ENCODE data around the gene POT1. TPM values are rescaled to one million over a fixed set of nuclear protein-coding genes. Genes with fewer than 3 reads are reported as not detected.

POT1 gene
- total RNA-seq, 4 donors from 2014 or later = 7.4 to 30.0 (median 16.2) TPM

DNA sequence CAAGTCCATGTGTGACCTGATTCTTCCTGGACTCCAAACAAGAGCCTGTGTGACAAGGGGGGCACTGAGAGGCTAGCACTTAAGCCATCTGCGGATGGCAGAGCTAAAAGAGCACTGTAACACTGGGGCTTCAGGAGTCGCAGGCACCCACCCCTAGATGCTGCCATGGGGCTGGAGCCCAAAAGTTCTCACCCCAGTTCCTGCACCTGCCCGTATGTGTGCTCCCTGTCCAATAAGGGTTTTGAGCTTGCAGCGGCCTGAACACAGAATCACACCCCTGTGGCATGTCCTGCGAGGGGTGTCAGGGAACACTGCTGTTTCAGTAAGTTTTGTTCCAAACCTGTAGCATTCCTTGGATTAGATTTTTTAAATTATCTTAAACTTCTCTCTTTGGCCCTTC lies 110.8 kb downstream of the POT1 start:
- Histone ChIP-seq H3K4me1 (no peaks in the 10 kb centered on the region), H3K27me3 (no peaks in the 10 kb centered on the region), H3K36me3 (peaks cover 5% of the 10 kb centered on the region), H3K27ac (no peak overlapping the region), H3K4me3 (no peak overlapping the region), H3K9me3 (no peaks in the 10 kb centered on the region)
- 93% methylated on average over 3 of the region's 5 CpGs for WGBS
- no peak for DNase-seq (ENCODE audit: low spot score in 2 of 2)
- no peak for TF ChIP-seq EP300 (IDR thresholded peaks at IDR 0.05)
- TF ChIP-seq POLR2A (IDR thresholded peaks at IDR 0.05) = no peak
- TF ChIP-seq CTCF (IDR thresholded peaks at IDR 0.05) = no peak
- TF ChIP-seq POLR2AphosphoS5 (IDR thresholded peaks at IDR 0.05) = no peak

DNA sequence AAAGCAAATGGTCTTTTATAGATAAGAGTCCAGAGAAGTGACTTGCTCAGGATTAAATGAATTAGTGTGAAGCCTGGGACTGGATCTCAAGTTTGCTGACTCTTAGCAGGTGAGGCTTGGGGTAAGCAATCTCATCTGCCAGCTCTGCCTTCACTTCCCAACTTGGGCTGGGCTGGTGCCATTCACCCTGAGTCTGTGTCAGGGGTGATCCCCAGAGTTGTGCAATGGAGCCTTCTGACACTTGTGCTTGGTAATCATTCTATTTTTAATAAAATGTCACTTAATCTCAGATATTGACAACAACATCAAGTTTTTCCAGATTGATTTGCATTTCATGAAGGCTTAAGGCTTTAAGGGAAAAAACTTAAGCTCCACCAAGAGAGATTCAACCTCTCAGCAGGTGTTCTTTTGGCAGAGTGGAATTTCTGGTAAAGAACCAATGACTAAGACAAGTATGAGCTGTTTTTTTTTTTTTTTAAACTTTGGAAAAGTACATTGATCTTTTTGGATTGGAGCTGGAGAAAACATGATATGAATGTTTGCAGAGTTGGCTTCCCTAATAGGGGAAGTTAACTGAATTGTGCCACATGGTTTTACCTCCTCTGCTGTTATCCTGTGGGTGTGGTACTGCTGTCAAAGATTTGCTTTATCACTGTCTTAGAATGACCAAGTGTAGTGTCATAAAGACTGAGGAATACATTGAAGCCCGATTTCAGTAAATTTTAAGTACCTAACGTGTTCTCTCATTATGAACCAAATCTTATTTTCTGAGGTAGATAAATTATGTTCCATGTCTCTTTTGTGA lies 115.4 kb downstream of the POT1 start:
- Histone ChIP-seq H3K27me3 (no peaks in the 10 kb centered on the region), H3K36me3 (no peaks in the 10 kb centered on the region), H3K4me3 (no peak overlapping the region), H3K9me3 (no peaks in the 10 kb centered on the region), H3K27ac (no peak overlapping the region), H3K4me1 (no peaks in the 10 kb centered on the region)
- WGBS = 83% methylated on average over 2 of the region's 2 CpGs
- TF ChIP-seq POLR2AphosphoS5 (IDR thresholded peaks at IDR 0.05) (no peak), CTCF (IDR thresholded peaks at IDR 0.05) (no peak)
- no peak for DNase-seq (ENCODE audit: low spot score in 2 of 2)

- TF ChIP-seq POLR2A (IDR thresholded peaks at IDR 0.05) (no peak), EP300 (IDR thresholded peaks at IDR 0.05) (no peak), CTCF (IDR thresholded peaks at IDR 0.05) (no peak), POLR2AphosphoS5 (IDR thresholded peaks at IDR 0.05) (no peak)
- H3K36me3 ChIP-seq = no peaks in the 10 kb centered on the region
- 87% methylated on average over 2 of the region's 2 CpGs for WGBS
- DNase-seq (ENCODE audit: low spot score in 2 of 2) = no peak
- H3K9me3 ChIP-seq = no peaks in the 10 kb centered on the region
- H3K27ac ChIP-seq = no peak overlapping the region
- H3K4me3 ChIP-seq = no peak overlapping the region
- H3K27me3 ChIP-seq = no peaks in the 10 kb centered on the region
- no peaks in the 10 kb centered on the region for H3K4me1 ChIP-seq
These were observed 116.9 kb downstream of the POT1 start for GRCh38 chr7:124812764-124813163.

DNA sequence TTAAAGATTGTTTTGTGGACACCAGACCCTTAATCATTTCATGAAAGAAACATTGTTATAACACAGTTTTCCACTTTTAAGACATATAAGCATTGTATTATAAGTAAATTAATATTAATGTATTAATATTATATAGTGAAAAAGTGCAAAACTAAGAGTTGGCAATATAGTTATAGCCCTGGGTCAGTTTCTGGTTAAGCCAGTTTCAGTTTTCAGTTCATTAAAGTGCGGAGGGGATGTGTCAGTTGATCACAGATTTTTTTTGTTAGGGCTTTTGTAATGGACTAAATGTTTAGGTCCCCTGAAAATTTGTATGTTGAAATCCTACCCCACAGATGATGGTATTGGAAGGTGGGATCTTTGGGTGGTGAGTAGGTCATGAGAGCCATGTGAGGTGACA lies 118.3 kb downstream of the POT1 start:
- Histone ChIP-seq H3K9me3 (no peaks in the 10 kb centered on the region), H3K4me1 (no peaks in the 10 kb centered on the region), H3K27me3 (no peaks in the 10 kb centered on the region), H3K36me3 (no peaks in the 10 kb centered on the region), H3K27ac (no peak overlapping the region), H3K4me3 (no peak overlapping the region)
- TF ChIP-seq POLR2A (IDR thresholded peaks at IDR 0.05) = no peak
- TF ChIP-seq EP300 (IDR thresholded peaks at IDR 0.05) = no peak
- TF ChIP-seq CTCF (IDR thresholded peaks at IDR 0.05) = no peak
- no peak for TF ChIP-seq POLR2AphosphoS5 (IDR thresholded peaks at IDR 0.05)
- DNase-seq (ENCODE audit: low spot score in 2 of 2) = no peak
- 77% methylated on average over 1 of the region's 1 CpG for WGBS

- Histone ChIP-seq H3K4me3 (no peak overlapping the region), H3K9me3 (no peaks in the 10 kb centered on the region), H3K4me1 (no peaks in the 10 kb centered on the region), H3K27ac (no peak overlapping the region), H3K27me3 (no peaks in the 10 kb centered on the region), H3K36me3 (no peaks in the 10 kb centered on the region)
- TF ChIP-seq POLR2A (IDR thresholded peaks at IDR 0.05) = no peak
- no peak for TF ChIP-seq POLR2AphosphoS5 (IDR thresholded peaks at IDR 0.05)
- TF ChIP-seq CTCF (IDR thresholded peaks at IDR 0.05) = no peak
- TF ChIP-seq EP300 (IDR thresholded peaks at IDR 0.05) = no peak
- DNase-seq (ENCODE audit: low spot score in 2 of 2) = no peak
- WGBS = 65% methylated on average over 3 of the region's 3 CpGs
These were observed 119.0 kb downstream of the POT1 start for GRCh38 chr7:124810605-124811004.

Measured in suprapubic skin (tissue), 4 donors.